ENCODE data around the gene FZD4. TPM values are rescaled to one million over a fixed set of nuclear protein-coding genes. Genes with fewer than 3 reads are reported as not detected.

Gene FZD4
- total RNA-seq, 1 donor from 2014 or later, result 47.1 TPM

DNA sequence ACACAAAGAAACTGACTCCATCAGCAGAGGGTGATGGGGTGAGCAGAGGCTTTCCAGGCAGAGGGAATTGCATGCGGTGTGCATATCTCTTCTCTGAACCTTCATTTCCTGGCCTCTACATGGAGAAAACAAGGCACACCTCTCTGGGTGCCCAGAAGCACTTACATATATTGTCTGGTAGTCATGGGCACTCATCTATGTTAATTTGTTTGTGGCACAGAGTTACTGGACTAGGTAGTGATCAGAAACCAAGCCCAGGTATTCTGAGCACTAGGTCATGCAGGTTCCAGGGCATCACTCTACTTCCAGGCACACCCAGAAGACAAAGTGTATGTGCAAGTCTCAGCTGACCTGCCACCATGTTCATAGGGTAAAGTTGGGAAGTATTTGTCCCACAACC lies 56.5 kb downstream of the FZD4 start:
- peaks cover 6% of the 10 kb centered on the region for H3K4me1 ChIP-seq
- no peak overlapping the region for H3K4me3 ChIP-seq
- TF ChIP-seq, protein P1, sequence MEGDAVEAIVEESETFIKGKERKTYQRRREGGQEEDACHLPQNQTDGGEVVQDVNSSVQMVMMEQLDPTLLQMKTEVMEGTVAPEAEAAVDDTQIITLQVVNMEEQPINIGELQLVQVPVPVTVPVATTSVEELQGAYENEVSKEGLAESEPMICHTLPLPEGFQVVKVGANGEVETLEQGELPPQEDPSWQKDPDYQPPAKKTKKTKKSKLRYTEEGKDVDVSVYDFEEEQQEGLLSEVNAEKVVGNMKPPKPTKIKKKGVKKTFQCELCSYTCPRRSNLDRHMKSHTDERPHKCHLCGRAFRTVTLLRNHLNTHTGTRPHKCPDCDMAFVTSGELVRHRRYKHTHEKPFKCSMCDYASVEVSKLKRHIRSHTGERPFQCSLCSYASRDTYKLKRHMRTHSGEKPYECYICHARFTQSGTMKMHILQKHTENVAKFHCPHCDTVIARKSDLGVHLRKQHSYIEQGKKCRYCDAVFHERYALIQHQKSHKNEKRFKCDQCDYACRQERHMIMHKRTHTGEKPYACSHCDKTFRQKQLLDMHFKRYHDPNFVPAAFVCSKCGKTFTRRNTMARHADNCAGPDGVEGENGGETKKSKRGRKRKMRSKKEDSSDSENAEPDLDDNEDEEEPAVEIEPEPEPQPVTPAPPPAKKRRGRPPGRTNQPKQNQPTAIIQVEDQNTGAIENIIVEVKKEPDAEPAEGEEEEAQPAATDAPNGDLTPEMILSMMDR (IDR thresholded peaks at IDR 0.05), result no peak
- TF ChIP-seq POLR2AphosphoS5 (IDR thresholded peaks at IDR 0.05; ENCODE audit: insufficient read depth in 1 of 2, low read depth in 1 of 2) (no peak), POLR2A (IDR thresholded peaks at IDR 0.05) (no peak)
- no peaks in the 10 kb centered on the region for H3K9me3 ChIP-seq
- DNase-seq (ENCODE audit: extremely low spot score in 2 of 2), result no peak
- intact Hi-C loops (cut with DNase I), result loop anchor here (5.0 kb wide), 1 partner anchor 301 kb away; no protein-coding TSS in a partner anchor
- H3K27me3 ChIP-seq, result no peaks in the 10 kb centered on the region
- no peaks in the 10 kb centered on the region for H3K36me3 ChIP-seq
- H3K27ac ChIP-seq, result no peak overlapping the region

DNA sequence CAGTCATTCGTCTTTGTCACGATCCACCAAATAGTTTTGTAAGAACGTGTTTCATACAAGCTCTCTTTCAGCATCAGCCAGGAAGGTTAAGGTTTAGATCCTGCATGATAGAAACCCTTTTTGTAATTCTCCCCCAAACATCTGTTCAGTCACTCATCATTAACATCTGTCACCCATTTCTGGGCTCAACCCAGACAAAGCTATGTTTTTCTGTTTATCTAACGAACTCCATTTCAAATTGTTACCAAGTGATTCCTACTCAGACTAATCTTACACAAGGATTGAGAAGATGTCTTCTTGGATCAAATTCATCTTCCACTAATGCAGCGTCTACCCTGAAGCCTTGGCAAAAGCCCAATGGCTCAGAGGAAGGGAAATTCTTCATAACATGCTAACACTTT lies 58.8 kb downstream of the FZD4 start:
- H3K9me3 ChIP-seq, result no peaks in the 10 kb centered on the region

More for the DNA sequence above, 58.8 kb downstream of the FZD4 start:
- H3K4me3 ChIP-seq, result no peak overlapping the region
- no peaks in the 10 kb centered on the region for H3K27me3 ChIP-seq
- no peaks in the 10 kb centered on the region for H3K36me3 ChIP-seq
- no peak for DNase-seq (ENCODE audit: extremely low spot score in 2 of 2)
- TF ChIP-seq, protein P1 (IDR thresholded peaks at IDR 0.05), result no peak
- TF ChIP-seq POLR2AphosphoS5 (IDR thresholded peaks at IDR 0.05; ENCODE audit: insufficient read depth in 1 of 2, low read depth in 1 of 2), result no peak
- no peak for TF ChIP-seq POLR2A (IDR thresholded peaks at IDR 0.05)
- intact Hi-C loops (cut with DNase I), result loop anchor here (5.0 kb wide), 1 partner anchor 299 kb away; no protein-coding TSS in a partner anchor
- H3K27ac ChIP-seq, result no peak overlapping the region
- peaks cover 6% of the 10 kb centered on the region for H3K4me1 ChIP-seq

Other genes starting within 250 kb of the FZD4 start
- 40.3 TPM for gene PRSS23, start 154.9 kb downstream of the FZD4 start, total RNA-seq
- 17.2 TPM for gene TMEM135, start 82.5 kb upstream of the FZD4 start, total RNA-seq